Neural progenitor cell (in vitro differentiated cells): ENCODE measurements around the gene RHOF. TPM values are rescaled to one million over a fixed set of nuclear protein-coding genes. Genes with fewer than 3 reads are reported as not detected.

Experiments used
- DNase-seq: peaks from one replicate; pipeline ENCODE4 v3.0.0-alpha.2; 2016; ENCODE audit warnings: low spot score
- H2AFZ ChIP-seq: fragments of 200-600 bp; sonication (generic); replicated peaks from 2 replicates; pipeline ENCODE4 v1.6.1; 2016; ENCODE audit warnings: antibody characterized with exemption
- H3F3A ChIP-seq: fragments of 200-600 bp; sonication (generic); 2 replicates; pipeline ENCODE4 v1.6.1; 2016; ENCODE audit warnings: antibody characterized with exemption, low read depth
- H3K27ac ChIP-seq: fragments of 200-600 bp; sonication (generic); 2 replicates; pipeline ENCODE4 v1.5.1; 2016; ENCODE audit warnings: mild to moderate bottlenecking
- H3K27me3 ChIP-seq: fragments of 200-600 bp; sonication (generic); 2 replicates; pipeline ENCODE4 v1.6.1; 2016; ENCODE audit warnings: mild to moderate bottlenecking, moderate library complexity
- H3K36me3 ChIP-seq: fragments of 200-600 bp; sonication (generic); 2 replicates; pipeline ENCODE4 v1.5.1; 2016
- H3K4me1 ChIP-seq: fragments of 200-600 bp; sonication (generic); 2 replicates; pipeline ENCODE4 v1.6.1; 2016; ENCODE audit warnings: mixed run types
- H3K4me2 ChIP-seq: fragments of 200-600 bp; sonication (generic); 2 replicates; pipeline ENCODE4 v1.6.1; 2016
- H3K4me3 ChIP-seq: fragments of 200-600 bp; sonication (generic); 2 replicates; pipeline ENCODE4 v1.5.1; 2016
- H3K79me2 ChIP-seq: fragments of 200-600 bp; sonication (generic); 2 replicates; pipeline ENCODE4 v1.6.1; 2016; ENCODE audit warnings: low read depth
- H3K9ac ChIP-seq: fragments of 200-600 bp; sonication (generic); 2 replicates; pipeline ENCODE4 v1.6.1; 2016
- H3K9me3 ChIP-seq: fragments of 200-600 bp; sonication (generic); 2 replicates; pipeline ENCODE4 v1.5.1; 2016; ENCODE audit warnings: low read depth
- H4K20me1 ChIP-seq: fragments of 200-600 bp; sonication (generic); 2 replicates; pipeline ENCODE4 v1.6.1; 2016; ENCODE audit warnings: low read depth
- H3K27ac Mint-ChIP-seq: 3 replicates; pipeline ENCODE4 v1.8.0; 2021; ENCODE audit warnings: mixed read lengths
- H3K27me3 Mint-ChIP-seq: 2 replicates; pipeline ENCODE4 v1.8.0; 2022; ENCODE audit warnings: low read depth, mild to moderate bottlenecking, inconsistent platforms, moderate library complexity, mixed read lengths; ENCODE audit not compliant: insufficient read depth
- H3K36me3 Mint-ChIP-seq: 3 replicates; pipeline ENCODE4 v1.8.0; 2021; ENCODE audit warnings: mixed read lengths
- H3K4me1 Mint-ChIP-seq: 3 replicates; pipeline ENCODE4 v1.8.0; 2021; ENCODE audit warnings: mixed read lengths
- H3K4me3 Mint-ChIP-seq: 3 replicates; pipeline ENCODE4 v1.8.0; 2021; ENCODE audit warnings: mild to moderate bottlenecking, moderate library complexity, mixed read lengths
- H3K9me3 Mint-ChIP-seq: 3 replicates; pipeline ENCODE4 v1.8.0; 2020; ENCODE audit warnings: mixed read lengths
- EZH2 ChIP-seq: fragments of 200-600 bp; sonication (generic); IDR thresholded peaks from 2 replicates; pipeline ENCODE4 v1.6.1; 2017; ENCODE audit warnings: antibody characterized with exemption, mild to moderate bottlenecking, moderate library complexity
- EZH2phosphoT487 ChIP-seq: fragments of 200-600 bp; sonication (generic); IDR thresholded peaks from 2 replicates; pipeline ENCODE4 v1.6.1; 2017; ENCODE audit warnings: antibody characterized with exemption
- total RNA-seq: library from RNA; depleted of rRNA; stranded (reverse); fragments of >200 nt; gene quantifications from 2 replicates; pipeline ENCODE4 v1.2.3, GENCODE V29; 2015; ENCODE audit warnings: low replicate concordance
- TF ChIP-seq, protein P1 (sequence below): fragments of 200-600 bp; sonication (generic); IDR thresholded peaks from 2 replicates; pipeline ENCODE4 v1.5.1; 2017; ENCODE audit warnings: antibody characterized with exemption, mild to moderate bottlenecking

RHOF gene
- total RNA-seq, 1 donor from 2014 or later: 20.1 TPM

DNA sequence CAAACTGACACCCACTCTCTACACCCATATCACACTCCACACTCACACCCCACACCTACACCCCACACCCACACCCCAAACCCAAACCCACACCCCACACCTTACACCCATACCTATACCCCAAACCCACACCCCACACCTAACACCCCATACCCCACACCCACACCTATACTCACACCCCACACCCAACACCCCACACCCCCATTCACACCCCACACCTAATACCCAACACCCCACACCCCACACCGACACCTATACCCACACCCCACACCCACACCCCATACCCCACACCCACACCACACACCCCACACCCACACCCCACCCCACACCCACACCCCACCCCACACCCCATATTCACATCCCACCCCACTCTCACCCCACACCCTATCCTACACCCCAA is 42.5 kb downstream of the RHOF start:
- no peak overlapping the region for H2AFZ ChIP-seq
- H3K4me1 ChIP-seq: no peaks in the 10 kb centered on the region
- Mint-ChIP-seq H3K27ac (no peak overlapping the region), H3K27me3 (no peaks in the 10 kb centered on the region), H3K9me3 (no peaks in the 10 kb centered on the region), H3K4me1 (peaks cover 11% of the 10 kb centered on the region), H3K36me3 (peaks cover 7% of the 10 kb centered on the region), H3K4me3 (no peak overlapping the region)
- no peaks in the 10 kb centered on the region for H3K27me3 ChIP-seq
- TF ChIP-seq EZH2 (no peak), EZH2phosphoT487 (no peak)
- TF ChIP-seq, protein P1, sequence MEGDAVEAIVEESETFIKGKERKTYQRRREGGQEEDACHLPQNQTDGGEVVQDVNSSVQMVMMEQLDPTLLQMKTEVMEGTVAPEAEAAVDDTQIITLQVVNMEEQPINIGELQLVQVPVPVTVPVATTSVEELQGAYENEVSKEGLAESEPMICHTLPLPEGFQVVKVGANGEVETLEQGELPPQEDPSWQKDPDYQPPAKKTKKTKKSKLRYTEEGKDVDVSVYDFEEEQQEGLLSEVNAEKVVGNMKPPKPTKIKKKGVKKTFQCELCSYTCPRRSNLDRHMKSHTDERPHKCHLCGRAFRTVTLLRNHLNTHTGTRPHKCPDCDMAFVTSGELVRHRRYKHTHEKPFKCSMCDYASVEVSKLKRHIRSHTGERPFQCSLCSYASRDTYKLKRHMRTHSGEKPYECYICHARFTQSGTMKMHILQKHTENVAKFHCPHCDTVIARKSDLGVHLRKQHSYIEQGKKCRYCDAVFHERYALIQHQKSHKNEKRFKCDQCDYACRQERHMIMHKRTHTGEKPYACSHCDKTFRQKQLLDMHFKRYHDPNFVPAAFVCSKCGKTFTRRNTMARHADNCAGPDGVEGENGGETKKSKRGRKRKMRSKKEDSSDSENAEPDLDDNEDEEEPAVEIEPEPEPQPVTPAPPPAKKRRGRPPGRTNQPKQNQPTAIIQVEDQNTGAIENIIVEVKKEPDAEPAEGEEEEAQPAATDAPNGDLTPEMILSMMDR: no peak
- no peak overlapping the region for H3K4me3 ChIP-seq
- no peak overlapping the region for H3K4me2 ChIP-seq
- DNase-seq: no peak
- no peaks in the 10 kb centered on the region for H3K36me3 ChIP-seq
- no peak overlapping the region for H3K27ac ChIP-seq
- H3F3A ChIP-seq: peaks cover 5% of the 10 kb centered on the region
- H3K9me3 ChIP-seq: no peaks in the 10 kb centered on the region
- no peaks in the 10 kb centered on the region for H3K79me2 ChIP-seq
- H3K9ac ChIP-seq: no peak overlapping the region
- H4K20me1 ChIP-seq: no peaks in the 10 kb centered on the region

GRCh38 chr12:121750507-121750955 is 43.0 kb downstream of the RHOF start:
- no peak overlapping the region for H3K27ac ChIP-seq
- peaks cover 6% of the 10 kb centered on the region for H3K36me3 Mint-ChIP-seq
- H3K4me3 ChIP-seq: no peak overlapping the region
- no peak for DNase-seq
- H3K4me3 Mint-ChIP-seq: no peak overlapping the region
- H3K27me3 Mint-ChIP-seq: no peaks in the 10 kb centered on the region
- no peak overlapping the region for H2AFZ ChIP-seq
- no peak overlapping the region for H3K4me2 ChIP-seq
- H3F3A ChIP-seq: peaks cover 5% of the 10 kb centered on the region
- TF ChIP-seq, protein P1: no peak
- TF ChIP-seq EZH2phosphoT487: no peak
- no peak for TF ChIP-seq EZH2
- peaks cover 11% of the 10 kb centered on the region for H3K4me1 Mint-ChIP-seq
- H4K20me1 ChIP-seq: no peaks in the 10 kb centered on the region
- no peak overlapping the region for H3K27ac Mint-ChIP-seq
- no peaks in the 10 kb centered on the region for H3K36me3 ChIP-seq
- H3K4me1 ChIP-seq: no peaks in the 10 kb centered on the region
- no peaks in the 10 kb centered on the region for H3K9me3 ChIP-seq
- no peaks in the 10 kb centered on the region for H3K27me3 ChIP-seq
- no peaks in the 10 kb centered on the region for H3K9me3 Mint-ChIP-seq
- H3K79me2 ChIP-seq: no peaks in the 10 kb centered on the region
- no peak overlapping the region for H3K9ac ChIP-seq

DNA sequence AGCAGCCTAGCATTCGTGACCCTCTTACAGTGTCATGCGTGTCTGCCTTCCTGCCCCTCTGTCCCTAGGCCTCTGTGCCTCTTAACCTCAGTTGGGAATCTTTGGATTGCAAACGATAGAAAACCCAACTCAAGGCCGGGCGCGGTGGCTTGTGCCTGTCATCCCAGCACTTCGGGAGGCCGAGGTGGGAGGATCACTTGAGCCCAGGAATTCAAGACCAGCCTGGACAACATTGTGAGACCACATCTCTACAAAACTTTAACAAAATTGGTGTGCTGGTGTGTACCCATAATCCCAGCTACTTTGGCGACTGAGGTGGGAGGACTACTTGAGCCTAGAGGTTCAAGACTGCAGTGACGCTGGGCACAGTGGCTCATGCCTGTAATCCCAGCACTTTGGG is 44.2 kb downstream of the RHOF start:
- H3K9me3 Mint-ChIP-seq: no peaks in the 10 kb centered on the region
- H3K4me1 Mint-ChIP-seq: peaks cover 11% of the 10 kb centered on the region
- TF ChIP-seq EZH2phosphoT487 (no peak), EZH2 (no peak)
- TF ChIP-seq, protein P1: no peak
- Histone ChIP-seq H3K4me1 (no peaks in the 10 kb centered on the region), H3K9me3 (no peaks in the 10 kb centered on the region), H3K4me2 (no peak overlapping the region), H4K20me1 (no peaks in the 10 kb centered on the region), H3K9ac (no peak overlapping the region), H2AFZ (no peak overlapping the region), H3K27ac (no peak overlapping the region), H3K27me3 (no peaks in the 10 kb centered on the region), H3K79me2 (no peaks in the 10 kb centered on the region), H3K36me3 (no peaks in the 10 kb centered on the region), H3K4me3 (no peak overlapping the region), H3F3A (peaks cover 5% of the 10 kb centered on the region)
- no peak overlapping the region for H3K4me3 Mint-ChIP-seq
- no peaks in the 10 kb centered on the region for H3K27me3 Mint-ChIP-seq
- no peak overlapping the region for H3K27ac Mint-ChIP-seq
- no peak for DNase-seq
- H3K36me3 Mint-ChIP-seq: peaks cover 2% of the 10 kb centered on the region
